PC-3 (cell line): ENCODE measurements around the gene WDFY4.

Experiments
- EZH2 ChIP-seq: fragments of 300-600 bp; sonication (generic); IDR thresholded peaks from one replicate; pipeline ENCODE4 v1.6.1; 2017; ENCODE audit warnings: antibody characterized with exemption, mild to moderate bottlenecking, low read length; ENCODE audit not compliant: unreplicated experiment
- TF ChIP-seq, protein P1 (sequence below): fragments of 300-600 bp; sonication (generic); conservative IDR thresholded peaks from 2 replicates; pipeline ENCODE4 v1.5.1; 2017; ENCODE audit warnings: antibody characterized with exemption, low read depth, mild to moderate bottlenecking, low read length

DNA sequence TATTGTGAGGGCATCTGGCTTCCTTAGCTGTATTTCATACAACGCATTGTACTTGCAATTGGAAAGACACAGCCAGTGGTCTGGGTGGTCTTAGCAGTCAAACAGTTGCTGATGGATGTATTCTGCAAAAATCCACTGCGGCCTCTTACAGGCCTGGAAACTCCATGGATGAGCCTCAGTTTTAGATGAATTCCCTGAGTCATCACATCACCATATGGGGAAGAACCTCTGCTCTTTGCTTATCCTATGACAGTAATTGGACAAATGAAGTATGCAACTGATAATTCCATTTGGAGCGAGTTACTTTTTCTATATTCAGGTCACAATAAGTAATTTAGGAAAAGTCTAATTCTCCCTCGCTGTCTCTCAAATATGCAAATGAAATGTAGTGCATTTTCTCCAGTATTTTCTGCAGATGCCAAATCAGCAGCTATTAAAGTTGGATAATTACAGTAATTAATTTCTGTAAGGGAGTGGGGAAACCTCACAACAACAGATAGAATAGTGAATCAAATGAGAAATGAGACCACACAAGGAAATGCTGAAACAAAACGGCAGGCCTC is 78.8 kb downstream of the WDFY4 start:
- TF ChIP-seq, protein P1, sequence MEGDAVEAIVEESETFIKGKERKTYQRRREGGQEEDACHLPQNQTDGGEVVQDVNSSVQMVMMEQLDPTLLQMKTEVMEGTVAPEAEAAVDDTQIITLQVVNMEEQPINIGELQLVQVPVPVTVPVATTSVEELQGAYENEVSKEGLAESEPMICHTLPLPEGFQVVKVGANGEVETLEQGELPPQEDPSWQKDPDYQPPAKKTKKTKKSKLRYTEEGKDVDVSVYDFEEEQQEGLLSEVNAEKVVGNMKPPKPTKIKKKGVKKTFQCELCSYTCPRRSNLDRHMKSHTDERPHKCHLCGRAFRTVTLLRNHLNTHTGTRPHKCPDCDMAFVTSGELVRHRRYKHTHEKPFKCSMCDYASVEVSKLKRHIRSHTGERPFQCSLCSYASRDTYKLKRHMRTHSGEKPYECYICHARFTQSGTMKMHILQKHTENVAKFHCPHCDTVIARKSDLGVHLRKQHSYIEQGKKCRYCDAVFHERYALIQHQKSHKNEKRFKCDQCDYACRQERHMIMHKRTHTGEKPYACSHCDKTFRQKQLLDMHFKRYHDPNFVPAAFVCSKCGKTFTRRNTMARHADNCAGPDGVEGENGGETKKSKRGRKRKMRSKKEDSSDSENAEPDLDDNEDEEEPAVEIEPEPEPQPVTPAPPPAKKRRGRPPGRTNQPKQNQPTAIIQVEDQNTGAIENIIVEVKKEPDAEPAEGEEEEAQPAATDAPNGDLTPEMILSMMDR: no peak
- TF ChIP-seq EZH2: no peak
